Renal pelvis (tissue), 4 donors: ENCODE results near the gene PIP5K1B. TPM values are rescaled to one million over a fixed set of nuclear protein-coding genes. Genes with fewer than 3 reads are reported as not detected.

ENCODE experiments used
- DNase-seq: peaks from one replicate; pipeline ENCODE4 v3.0.0-alpha.2; 2013
- polyA plus RNA-seq, 3 donors: library from polyadenylated mRNA; unstranded; fragments of 120-200 nt; gene quantifications; one replicate each; pipeline ENCODE4 v1.2.1, GENCODE V29; 2013; ENCODE audit not compliant: insufficient read length in 3 of 3

Gene PIP5K1B
- polyA plus RNA-seq, 3 donors = 6.0 to 6.4 (median 6.3) TPM

GRCh38 chr9:68852941-68853340, 147.9 kb downstream of the PIP5K1B start:
- DNase-seq = no peak

GRCh38 chr9:68859347-68859746, 154.3 kb downstream of the PIP5K1B start:
- no peak for DNase-seq

- DNase-seq = no peak
Measured at GRCh38 chr9:68860419-68860818, 155.4 kb downstream of the PIP5K1B start.

GRCh38 chr9:68861436-68861835, 156.4 kb downstream of the PIP5K1B start:
- no peak for DNase-seq

DNA sequence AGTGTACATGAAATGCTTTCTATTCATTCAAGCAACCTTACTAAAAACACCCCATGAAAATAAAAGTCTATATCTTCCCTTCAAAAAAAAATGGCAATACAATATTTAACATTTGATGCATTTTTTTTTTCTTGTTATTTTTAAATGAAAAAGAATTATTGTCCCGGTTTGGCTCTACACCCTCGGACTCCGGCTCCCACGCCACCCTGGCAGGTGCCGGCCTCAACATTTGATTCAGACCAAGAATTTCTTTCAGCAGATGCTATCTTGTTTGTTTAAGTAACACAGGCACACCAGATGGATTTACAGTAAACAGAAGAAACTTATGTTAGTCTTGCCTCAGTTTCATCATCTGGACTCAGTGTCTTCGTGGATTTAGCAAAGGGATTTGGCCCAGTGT, 162.0 kb downstream of the PIP5K1B start:
- no peak for DNase-seq

DNA sequence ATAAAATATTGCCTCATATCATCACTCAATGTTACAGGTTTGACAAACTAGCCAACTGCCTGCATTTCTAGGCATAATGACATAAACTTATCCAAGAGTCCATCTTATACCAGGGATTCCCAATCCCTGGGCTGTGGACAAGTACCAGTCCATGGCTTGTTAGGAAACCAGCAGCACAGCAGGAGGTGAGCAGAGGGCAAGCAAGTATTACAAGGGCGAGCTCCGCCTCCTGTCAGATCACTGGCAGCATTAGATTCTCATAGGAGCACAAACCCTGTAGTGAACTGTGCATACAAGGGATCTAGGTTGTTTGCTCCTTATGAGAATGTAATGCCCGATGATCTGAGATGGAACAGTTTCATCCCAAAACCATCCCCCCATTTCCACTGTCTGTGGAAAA, 164.0 kb downstream of the PIP5K1B start:
- no peak for DNase-seq

- no peak for DNase-seq
Measured at GRCh38 chr9:68870086-68870485, 165.0 kb downstream of the PIP5K1B start.

GRCh38 chr9:68871236-68871635, 166.2 kb downstream of the PIP5K1B start:
- DNase-seq = no peak

DNA sequence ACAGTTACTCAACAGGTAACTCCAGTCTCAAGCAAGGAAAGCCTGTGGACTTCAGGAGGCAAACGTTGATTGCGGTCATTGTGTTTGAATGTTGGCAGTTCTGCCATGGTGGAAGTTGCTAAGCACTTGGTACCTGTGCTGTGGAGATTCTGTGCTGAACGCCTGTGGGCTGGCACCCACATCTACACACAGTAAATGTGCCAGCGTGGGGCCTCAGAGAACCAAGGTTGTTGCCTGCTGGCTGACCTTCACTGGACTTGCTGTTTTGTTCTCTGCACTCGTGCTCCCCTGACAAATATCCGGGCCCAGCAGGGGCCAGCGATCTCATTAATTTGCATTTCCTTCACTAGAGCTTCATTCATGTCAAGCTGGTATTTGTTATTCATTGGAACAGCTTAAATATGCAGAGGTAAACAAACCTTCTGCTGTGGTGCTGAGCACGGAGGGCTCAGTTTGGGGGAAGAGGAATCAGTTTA, 167.0 kb downstream of the PIP5K1B start:
- no peak for DNase-seq

- DNase-seq = no peak
Measured at GRCh38 chr9:68873179-68873578, 168.1 kb downstream of the PIP5K1B start.

- DNase-seq = no peak
Measured at GRCh38 chr9:68876273-68876672, 171.2 kb downstream of the PIP5K1B start.

DNA sequence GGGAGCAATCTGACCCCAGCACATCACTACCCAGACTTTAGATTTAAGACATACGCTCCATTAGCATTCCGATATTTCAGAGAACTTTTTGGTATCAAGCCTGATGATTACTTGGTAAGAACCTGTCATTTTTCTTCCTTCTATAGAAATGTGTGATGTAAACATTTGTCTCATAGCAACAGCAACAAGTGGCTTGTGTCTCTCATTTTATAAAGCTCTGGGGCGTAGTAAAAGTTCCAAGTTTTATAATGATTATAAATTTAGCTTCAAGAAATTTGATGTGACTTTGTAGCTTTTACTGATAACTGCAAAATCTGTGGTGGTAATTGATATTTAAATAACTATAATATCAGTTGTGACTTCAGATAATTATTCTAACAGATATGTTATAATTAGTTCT, 171.6 kb downstream of the PIP5K1B start:
- no peak for DNase-seq

GRCh38 chr9:68877219-68877618, 172.2 kb downstream of the PIP5K1B start:
- no peak for DNase-seq

DNA sequence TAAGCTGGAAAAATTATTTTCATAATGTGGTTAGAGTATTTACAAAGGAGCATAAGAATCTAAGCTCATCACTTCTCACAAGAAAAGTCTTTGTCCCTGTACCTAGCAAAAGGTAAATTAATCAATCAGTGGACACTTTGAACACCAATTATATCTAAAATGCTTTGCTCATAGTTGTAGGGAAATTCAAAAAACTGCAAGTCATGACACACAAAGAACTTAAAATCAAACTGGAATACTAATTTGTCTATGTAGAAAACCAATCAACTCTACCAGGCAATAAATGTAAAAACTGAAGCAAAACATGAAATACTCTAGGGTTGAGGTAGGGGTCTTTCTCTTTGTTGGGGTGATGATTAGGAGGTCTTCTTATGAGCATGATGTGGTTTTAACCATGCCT, 173.4 kb downstream of the PIP5K1B start:
- DNase-seq = no peak

GRCh38 chr9:68883224-68883623, 178.2 kb downstream of the PIP5K1B start:
- no peak for DNase-seq

GRCh38 chr9:68887232-68887631, 182.2 kb downstream of the PIP5K1B start:
- DNase-seq = no peak

DNA sequence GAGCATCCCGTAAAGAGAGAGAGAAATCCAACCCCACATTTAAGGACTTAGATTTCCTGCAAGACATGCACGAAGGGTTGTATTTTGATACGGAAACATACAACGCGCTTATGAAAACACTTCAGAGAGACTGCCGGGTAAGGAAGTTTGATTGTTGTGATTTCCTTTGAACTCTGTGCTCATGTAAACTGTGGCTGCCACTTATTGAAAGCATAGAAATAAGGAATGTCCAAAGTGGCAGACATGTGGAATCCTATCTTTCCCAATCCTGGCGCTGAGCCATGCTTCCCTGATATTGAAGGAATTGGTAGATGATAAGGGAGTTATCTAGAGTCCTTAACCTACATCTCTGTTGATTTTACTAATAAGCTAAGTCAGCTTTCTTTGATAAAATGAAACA, 189.5 kb downstream of the PIP5K1B start:
- no peak for DNase-seq

GRCh38 chr9:68895741-68896478, 190.9 kb downstream of the PIP5K1B start:
- no peak for DNase-seq

DNA sequence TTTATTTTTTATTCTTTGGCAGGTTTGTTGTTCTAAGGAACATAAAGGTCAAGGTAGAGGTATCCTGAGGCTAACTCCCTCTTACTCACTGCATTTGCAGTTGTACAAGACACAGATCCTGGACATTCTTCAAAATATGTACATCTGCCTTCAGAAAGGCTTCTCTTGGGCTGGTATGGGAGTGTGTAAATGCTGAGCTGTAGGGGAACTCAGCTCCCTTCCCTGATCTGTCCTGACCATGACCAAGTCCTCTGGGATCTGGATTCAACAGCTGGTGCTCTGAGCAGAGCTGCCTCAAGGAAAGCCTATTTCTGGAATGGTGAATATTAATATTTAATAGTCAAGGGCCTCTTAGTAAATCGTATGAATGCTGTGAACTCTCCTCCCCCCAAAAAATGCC, 191.4 kb downstream of the PIP5K1B start:
- DNase-seq = no peak

GRCh38 chr9:68897577-68898145, 192.6 kb downstream of the PIP5K1B start:
- no peak for DNase-seq

- DNase-seq = no peak
Measured at GRCh38 chr9:68898781-68899439, 193.9 kb downstream of the PIP5K1B start.

GRCh38 chr9:68904454-68904853, 199.4 kb downstream of the PIP5K1B start:
- no peak for DNase-seq

DNA sequence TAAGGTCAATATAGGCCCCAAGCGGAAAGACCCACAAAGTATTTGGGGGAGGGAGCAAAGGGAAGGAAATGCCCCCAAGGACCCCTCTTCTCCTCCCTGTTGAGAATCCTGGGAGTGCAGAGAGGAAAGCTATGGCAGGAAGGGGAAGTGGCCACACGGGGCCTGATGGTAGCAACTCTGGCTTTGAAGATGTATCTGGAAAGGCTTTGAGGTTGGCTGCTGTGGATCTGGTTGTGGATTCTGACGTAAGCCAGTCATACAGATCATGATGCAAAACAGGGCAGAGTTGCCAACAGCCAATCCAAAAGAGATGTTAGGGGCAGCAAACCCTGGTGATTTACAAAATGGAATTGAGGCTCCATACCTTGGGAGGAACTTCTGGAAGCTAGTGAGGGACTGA, 200.1 kb downstream of the PIP5K1B start:
- no peak for DNase-seq
